ENCODE measurements around the gene IL1F10.

The IL1F10 gene

DNA sequence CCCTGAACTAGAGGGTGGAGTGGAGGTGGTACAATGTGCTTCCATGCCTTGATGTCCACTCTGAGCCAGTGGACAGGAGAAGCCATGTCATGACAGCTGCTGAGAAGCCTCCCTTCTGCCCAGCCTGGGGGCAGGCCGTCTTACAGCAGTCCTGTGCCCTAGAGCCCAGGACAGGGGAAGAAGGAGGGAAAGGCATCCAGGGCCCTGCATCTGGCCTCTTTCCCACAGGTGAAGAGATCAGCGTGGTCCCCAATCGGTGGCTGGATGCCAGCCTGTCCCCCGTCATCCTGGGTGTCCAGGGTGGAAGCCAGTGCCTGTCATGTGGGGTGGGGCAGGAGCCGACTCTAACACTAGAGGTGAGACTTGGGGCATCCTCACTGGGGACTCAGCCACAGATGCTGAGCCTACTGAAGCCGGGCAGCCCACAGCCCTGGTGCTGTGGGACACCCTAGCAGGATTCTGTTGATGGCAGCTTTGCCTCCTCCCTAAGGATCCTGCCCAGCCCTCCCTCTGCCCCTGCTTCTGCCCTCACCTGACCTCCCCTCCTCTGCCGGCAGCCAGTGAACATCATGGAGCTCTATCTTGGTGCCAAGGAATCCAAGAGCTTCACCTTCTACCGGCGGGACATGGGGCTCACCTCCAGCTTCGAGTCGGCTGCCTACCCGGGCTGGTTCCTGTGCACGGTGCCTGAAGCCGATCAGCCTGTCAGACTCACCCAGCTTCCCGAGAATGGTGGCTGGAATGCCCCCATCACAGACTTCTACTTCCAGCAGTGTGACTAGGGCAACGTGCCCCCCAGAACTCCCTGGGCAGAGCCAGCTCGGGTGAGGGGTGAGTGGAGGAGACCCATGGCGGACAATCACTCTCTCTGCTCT, 5.6 kb upstream of the IL1F10 start:
- H3K4me1 ChIP-seq (ENCODE audit: control insufficient read depth, insufficient read depth, low read length): no peaks in the 10 kb centered on the region
- no peak overlapping the region for H3K4me3 ChIP-seq (ENCODE audit: low read depth, low read length)
- no peak for TF ChIP-seq ZNF174 (tag by site-specific recombination; IDR thresholded peaks at IDR 0.05)
- no peak for TF ChIP-seq ZIC2 (tag by site-specific recombination; IDR thresholded peaks at IDR 0.05)
- no peak for TF ChIP-seq ZNF155 (tag by site-specific recombination; IDR thresholded peaks at IDR 0.05)
- TF ChIP-seq, protein P1, sequence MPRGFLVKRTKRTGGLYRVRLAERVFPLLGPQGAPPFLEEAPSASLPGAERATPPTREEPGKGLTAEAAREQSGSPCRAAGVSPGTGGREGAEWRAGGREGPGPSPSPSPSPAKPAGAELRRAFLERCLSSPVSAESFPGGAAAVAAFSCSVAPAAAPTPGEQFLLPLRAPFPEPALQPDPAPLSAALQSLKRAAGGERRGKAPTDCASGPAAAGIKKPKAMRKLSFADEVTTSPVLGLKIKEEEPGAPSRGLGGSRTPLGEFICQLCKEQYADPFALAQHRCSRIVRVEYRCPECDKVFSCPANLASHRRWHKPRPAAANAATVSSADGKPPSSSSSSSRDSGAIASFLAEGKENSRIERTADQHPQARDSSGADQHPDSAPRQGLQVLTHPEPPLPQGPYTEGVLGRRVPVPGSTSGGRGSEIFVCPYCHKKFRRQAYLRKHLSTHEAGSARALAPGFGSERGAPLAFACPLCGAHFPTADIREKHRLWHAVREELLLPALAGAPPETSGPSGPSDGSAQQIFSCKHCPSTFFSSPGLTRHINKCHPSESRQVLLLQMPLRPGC (tag by site-specific recombination; IDR thresholded peaks at IDR 0.05): no peak
- TF ChIP-seq ZNF221 (tag by site-specific recombination; IDR thresholded peaks at IDR 0.05; ENCODE audit: borderline replicate concordance): no peak
- TF ChIP-seq HOXC10 (CRISPR knock-in tag; IDR thresholded peaks at IDR 0.05): no peak
- TF ChIP-seq, protein P2, sequence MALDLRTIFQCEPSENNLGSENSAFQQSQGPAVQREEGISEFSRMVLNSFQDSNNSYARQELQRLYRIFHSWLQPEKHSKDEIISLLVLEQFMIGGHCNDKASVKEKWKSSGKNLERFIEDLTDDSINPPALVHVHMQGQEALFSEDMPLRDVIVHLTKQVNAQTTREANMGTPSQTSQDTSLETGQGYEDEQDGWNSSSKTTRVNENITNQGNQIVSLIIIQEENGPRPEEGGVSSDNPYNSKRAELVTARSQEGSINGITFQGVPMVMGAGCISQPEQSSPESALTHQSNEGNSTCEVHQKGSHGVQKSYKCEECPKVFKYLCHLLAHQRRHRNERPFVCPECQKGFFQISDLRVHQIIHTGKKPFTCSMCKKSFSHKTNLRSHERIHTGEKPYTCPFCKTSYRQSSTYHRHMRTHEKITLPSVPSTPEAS (tag by site-specific recombination; IDR thresholded peaks at IDR 0.05): no peak
- TF ChIP-seq ZNF48 (tag by site-specific recombination; IDR thresholded peaks at IDR 0.05): no peak
- no peak for TF ChIP-seq ZNF157 (tag by site-specific recombination; IDR thresholded peaks at IDR 0.05)
- TF ChIP-seq ZNF223 (tag by site-specific recombination; IDR thresholded peaks at IDR 0.05): no peak
- no peak for TF ChIP-seq GFI1B (tag by site-specific recombination; IDR thresholded peaks at IDR 0.05)
- TF ChIP-seq, protein P3, sequence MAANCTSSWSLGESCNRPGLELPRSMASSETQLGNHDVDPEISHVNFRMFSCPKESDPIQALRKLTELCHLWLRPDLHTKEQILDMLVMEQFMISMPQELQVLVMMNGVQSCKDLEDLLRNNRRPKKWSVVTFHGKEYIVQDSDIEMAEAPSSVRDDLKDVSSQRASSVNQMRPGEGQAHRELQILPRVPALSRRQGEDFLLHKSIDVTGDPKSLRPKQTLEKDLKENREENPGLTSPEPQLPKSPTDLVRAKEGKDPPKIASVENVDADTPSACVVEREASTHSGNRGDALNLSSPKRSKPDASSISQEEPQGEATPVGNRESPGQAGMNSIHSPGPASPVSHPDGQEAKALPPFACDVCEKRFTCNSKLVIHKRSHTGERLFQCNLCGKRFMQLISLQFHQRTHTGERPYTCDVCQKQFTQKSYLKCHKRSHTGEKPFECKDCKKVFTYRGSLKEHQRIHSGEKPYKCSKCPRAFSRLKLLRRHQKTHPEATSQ (tag by site-specific recombination; IDR thresholded peaks at IDR 0.05): no peak
- H3K9me3 ChIP-seq (ENCODE audit: control insufficient read depth, insufficient read depth, low read depth, low read length): no peaks in the 10 kb centered on the region
- ChIA-PET CTCF (interaction anchor here (0.7 kb wide), 1 partner anchor 18 kb away, joined by 4 read pairs; no protein-coding TSS in a partner anchor), POLR2A (no interaction called here)
- no peak overlapping the region for H3K27ac ChIP-seq (ENCODE audit: extremely low read depth, low read depth, low read length)
- H3K36me3 ChIP-seq (ENCODE audit: control insufficient read depth in 2 of 2, insufficient read depth in 1 of 2, low read length in 2 of 2): no peaks in the 10 kb centered on the region

DNA sequence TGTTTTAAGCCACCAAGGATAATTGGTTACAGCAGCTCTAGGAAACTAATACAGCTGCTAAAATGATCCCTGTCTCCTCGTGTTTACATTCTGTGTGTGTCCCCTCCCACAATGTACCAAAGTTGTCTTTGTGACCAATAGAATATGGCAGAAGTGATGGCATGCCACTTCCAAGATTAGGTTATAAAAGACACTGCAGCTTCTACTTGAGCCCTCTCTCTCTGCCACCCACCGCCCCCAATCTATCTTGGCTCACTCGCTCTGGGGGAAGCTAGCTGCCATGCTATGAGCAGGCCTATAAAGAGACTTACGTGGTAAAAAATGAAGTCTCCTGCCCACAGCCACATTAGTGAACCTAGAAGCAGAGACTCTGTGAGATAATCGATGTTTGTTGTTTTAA, 3.5 kb upstream of the IL1F10 start:
- H3K4me3 ChIP-seq (ENCODE audit: low read depth, low read length): no peak overlapping the region
- ChIA-PET CTCF (interaction anchor here (0.8 to 1.3 kb wide), 2 partner anchors 16 to 134 kb away, joined by 4 to 7 read pairs; no protein-coding TSS in a partner anchor), POLR2A (no interaction called here)
- H3K27ac ChIP-seq (ENCODE audit: extremely low read depth, low read depth, low read length): no peak overlapping the region
- H3K9me3 ChIP-seq (ENCODE audit: control insufficient read depth, insufficient read depth, low read depth, low read length): no peaks in the 10 kb centered on the region
- no peaks in the 10 kb centered on the region for H3K36me3 ChIP-seq (ENCODE audit: control insufficient read depth in 2 of 2, insufficient read depth in 1 of 2, low read length in 2 of 2)
- H3K4me1 ChIP-seq (ENCODE audit: control insufficient read depth, insufficient read depth, low read length): no peaks in the 10 kb centered on the region
- no peak for TF ChIP-seq MEIS1 (CRISPR knock-in tag; IDR thresholded peaks at IDR 0.05; ENCODE audit: borderline replicate concordance)
- TF ChIP-seq ZNF146 (tag by site-specific recombination; IDR thresholded peaks at IDR 0.05): no peak
- TF ChIP-seq, protein P4, sequence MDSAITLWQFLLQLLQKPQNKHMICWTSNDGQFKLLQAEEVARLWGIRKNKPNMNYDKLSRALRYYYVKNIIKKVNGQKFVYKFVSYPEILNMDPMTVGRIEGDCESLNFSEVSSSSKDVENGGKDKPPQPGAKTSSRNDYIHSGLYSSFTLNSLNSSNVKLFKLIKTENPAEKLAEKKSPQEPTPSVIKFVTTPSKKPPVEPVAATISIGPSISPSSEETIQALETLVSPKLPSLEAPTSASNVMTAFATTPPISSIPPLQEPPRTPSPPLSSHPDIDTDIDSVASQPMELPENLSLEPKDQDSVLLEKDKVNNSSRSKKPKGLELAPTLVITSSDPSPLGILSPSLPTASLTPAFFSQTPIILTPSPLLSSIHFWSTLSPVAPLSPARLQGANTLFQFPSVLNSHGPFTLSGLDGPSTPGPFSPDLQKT (IDR thresholded peaks at IDR 0.05; ENCODE audit: borderline replicate concordance, low read depth, low read length): no peak
- TF ChIP-seq ZNF510 (tag by site-specific recombination; IDR thresholded peaks at IDR 0.05; ENCODE audit: insufficient replicate concordance): no peak
- no peak for TF ChIP-seq ZNF843 (tag by site-specific recombination; IDR thresholded peaks at IDR 0.05)
- TF ChIP-seq ZNF423 (tag by site-specific recombination; IDR thresholded peaks at IDR 0.05): no peak
- no peak for TF ChIP-seq ZNF560 (tag by site-specific recombination; IDR thresholded peaks at IDR 0.05; ENCODE audit: borderline replicate concordance)
- TF ChIP-seq ZIC2 (tag by site-specific recombination; IDR thresholded peaks at IDR 0.05): no peak
- TF ChIP-seq, protein P5, sequence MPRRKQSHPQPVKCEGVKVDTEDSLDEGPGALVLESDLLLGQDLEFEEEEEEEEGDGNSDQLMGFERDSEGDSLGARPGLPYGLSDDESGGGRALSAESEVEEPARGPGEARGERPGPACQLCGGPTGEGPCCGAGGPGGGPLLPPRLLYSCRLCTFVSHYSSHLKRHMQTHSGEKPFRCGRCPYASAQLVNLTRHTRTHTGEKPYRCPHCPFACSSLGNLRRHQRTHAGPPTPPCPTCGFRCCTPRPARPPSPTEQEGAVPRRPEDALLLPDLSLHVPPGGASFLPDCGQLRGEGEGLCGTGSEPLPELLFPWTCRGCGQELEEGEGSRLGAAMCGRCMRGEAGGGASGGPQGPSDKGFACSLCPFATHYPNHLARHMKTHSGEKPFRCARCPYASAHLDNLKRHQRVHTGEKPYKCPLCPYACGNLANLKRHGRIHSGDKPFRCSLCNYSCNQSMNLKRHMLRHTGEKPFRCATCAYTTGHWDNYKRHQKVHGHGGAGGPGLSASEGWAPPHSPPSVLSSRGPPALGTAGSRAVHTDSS (tag by site-specific recombination; IDR thresholded peaks at IDR 0.05): no peak
- TF ChIP-seq, protein P6, sequence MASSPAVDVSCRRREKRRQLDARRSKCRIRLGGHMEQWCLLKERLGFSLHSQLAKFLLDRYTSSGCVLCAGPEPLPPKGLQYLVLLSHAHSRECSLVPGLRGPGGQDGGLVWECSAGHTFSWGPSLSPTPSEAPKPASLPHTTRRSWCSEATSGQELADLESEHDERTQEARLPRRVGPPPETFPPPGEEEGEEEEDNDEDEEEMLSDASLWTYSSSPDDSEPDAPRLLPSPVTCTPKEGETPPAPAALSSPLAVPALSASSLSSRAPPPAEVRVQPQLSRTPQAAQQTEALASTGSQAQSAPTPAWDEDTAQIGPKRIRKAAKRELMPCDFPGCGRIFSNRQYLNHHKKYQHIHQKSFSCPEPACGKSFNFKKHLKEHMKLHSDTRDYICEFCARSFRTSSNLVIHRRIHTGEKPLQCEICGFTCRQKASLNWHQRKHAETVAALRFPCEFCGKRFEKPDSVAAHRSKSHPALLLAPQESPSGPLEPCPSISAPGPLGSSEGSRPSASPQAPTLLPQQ (tag by site-specific recombination; IDR thresholded peaks at IDR 0.05): no peak
- no peak for TF ChIP-seq REPIN1 (tag by site-specific recombination; IDR thresholded peaks at IDR 0.05; ENCODE audit: low read depth)
- TF ChIP-seq ZSCAN16 (tag by site-specific recombination; IDR thresholded peaks at IDR 0.05): no peak
- TF ChIP-seq ZNF610 (tag by site-specific recombination; IDR thresholded peaks at IDR 0.05; ENCODE audit: borderline replicate concordance): no peak
- no peak for TF ChIP-seq ZNF184 (tag by site-specific recombination; IDR thresholded peaks at IDR 0.05)
